H9 (cell line): ENCODE measurements around the gene KMT2D. TPM values are rescaled to one million over a fixed set of nuclear protein-coding genes. Genes with fewer than 3 reads are reported as not detected.
A peak's percentile ranks its signal among the peaks of the same experiment; 100 is the strongest.

Source experiments
- DNase-seq: peaks from one replicate; pipeline ENCODE4 v3.0.0-alpha.2; 2017
- H2AFZ ChIP-seq: one replicate; pipeline ENCODE4 v1.6.1; 2013; ENCODE audit warnings: mild to moderate bottlenecking, low read length, control low read depth, moderate library complexity
- H2AK5ac ChIP-seq: 2 replicates; pipeline ENCODE4 v1.6.1; 2013; ENCODE audit warnings: low read length, control low read depth, mixed read lengths; ENCODE audit not compliant: insufficient read length
- H2BK120ac ChIP-seq: one replicate; pipeline ENCODE4 v1.6.1; 2013; ENCODE audit warnings: low read depth, mild to moderate bottlenecking, low read length, control low read depth, inconsistent platforms; ENCODE audit not compliant: poor library complexity, severe bottlenecking
- H2BK12ac ChIP-seq: 2 replicates; pipeline ENCODE4 v1.6.1; 2013; ENCODE audit warnings: low read length, control low read depth, mixed read lengths, low read depth; ENCODE audit not compliant: insufficient read length
- H2BK15ac ChIP-seq: 2 replicates; pipeline ENCODE4 v1.6.1; 2013; ENCODE audit warnings: low read depth, low read length, control low read depth
- H2BK20ac ChIP-seq: one replicate; pipeline ENCODE4 v1.6.1; 2013; ENCODE audit warnings: low read depth, mild to moderate bottlenecking, low read length, control low read depth, inconsistent platforms; ENCODE audit not compliant: poor library complexity, severe bottlenecking
- H2BK5ac ChIP-seq: 2 replicates; pipeline ENCODE4 v1.6.1; 2013; ENCODE audit warnings: low read length, control low read depth, mixed read lengths; ENCODE audit not compliant: insufficient read length
- H3K14ac ChIP-seq: 2 replicates; pipeline ENCODE4 v1.6.1; 2013; ENCODE audit warnings: low read length, control low read depth; ENCODE audit not compliant: insufficient read depth
- H3K18ac ChIP-seq: 2 replicates; pipeline ENCODE4 v1.6.1; 2013; ENCODE audit warnings: low read depth, mild to moderate bottlenecking, mixed read lengths, low read length, control low read depth; ENCODE audit not compliant: insufficient read length
- H3K23ac ChIP-seq: 2 replicates; pipeline ENCODE4 v1.6.1; 2013; ENCODE audit warnings: low read length, control low read depth, mixed read lengths, low read depth; ENCODE audit not compliant: insufficient read length
- H3K23me2 ChIP-seq: 2 replicates; pipeline ENCODE4 v1.6.1; 2013; ENCODE audit warnings: low read depth, mild to moderate bottlenecking, mixed read lengths, low read length, control low read depth; ENCODE audit not compliant: insufficient read length, poor library complexity, severe bottlenecking
- H3K27ac ChIP-seq: 2 replicates; pipeline ENCODE4 v1.5.1; 2013; ENCODE audit warnings: low read length, control low read depth, mixed read lengths, low read depth; ENCODE audit not compliant: insufficient read length
- H3K27me3 ChIP-seq: 2 replicates; pipeline ENCODE4 v1.6.1; 2013; ENCODE audit warnings: low read length, control low read depth, inconsistent platforms; ENCODE audit not compliant: insufficient read depth
- H3K4ac ChIP-seq: 2 replicates; pipeline ENCODE4 v1.6.1; 2013; ENCODE audit warnings: low read depth, mild to moderate bottlenecking, control low read depth, inconsistent platforms, low read length, moderate library complexity
- H3K4me1 ChIP-seq: 2 replicates; pipeline ENCODE4 v1.6.1; 2013; ENCODE audit warnings: low read length, control low read depth, inconsistent platforms; ENCODE audit not compliant: insufficient read depth
- H3K4me2 ChIP-seq: 2 replicates; pipeline ENCODE4 v1.6.1; 2013; ENCODE audit warnings: low read length, control low read depth, mixed read lengths; ENCODE audit not compliant: insufficient read length, insufficient read depth
- H3K56ac ChIP-seq: 2 replicates; pipeline ENCODE4 v1.6.1; 2013; ENCODE audit warnings: low read depth, mild to moderate bottlenecking, mixed read lengths, low read length, control low read depth; ENCODE audit not compliant: insufficient read length
- H3K79me1 ChIP-seq: 2 replicates; pipeline ENCODE4 v1.6.1; 2013; ENCODE audit warnings: low read depth, mild to moderate bottlenecking, moderate library complexity, low read length, control low read depth, inconsistent platforms; ENCODE audit not compliant: insufficient read depth, poor library complexity, severe bottlenecking
- H3K79me2 ChIP-seq: 2 replicates; pipeline ENCODE4 v1.6.1; 2013; ENCODE audit warnings: low read length, control low read depth, inconsistent platforms; ENCODE audit not compliant: insufficient read depth
- H3K9ac ChIP-seq: 2 replicates; pipeline ENCODE4 v1.6.1; 2013; ENCODE audit warnings: low read length, control low read depth, mixed read lengths; ENCODE audit not compliant: insufficient read length; ENCODE audit errors: extremely low read depth
- H3K9me3 ChIP-seq: one replicate; pipeline ENCODE4 v1.6.1; 2013; ENCODE audit warnings: low read depth, low read length, inconsistent platforms; ENCODE audit not compliant: control insufficient read depth
- H3T11ph ChIP-seq: one replicate; pipeline ENCODE4 v1.6.1; 2013; ENCODE audit warnings: mild to moderate bottlenecking, low read length, control low read depth, inconsistent platforms
- H4K20me1 ChIP-seq: one replicate; pipeline ENCODE4 v1.6.1; 2013; ENCODE audit not compliant: control insufficient read depth, insufficient read length, insufficient read depth
- H4K5ac ChIP-seq: 2 replicates; pipeline ENCODE4 v1.6.1; 2013; ENCODE audit warnings: low read depth, mild to moderate bottlenecking, mixed read lengths, low read length, control low read depth; ENCODE audit not compliant: insufficient read length
- H4K8ac ChIP-seq: replicated peaks from 2 replicates; pipeline ENCODE4 v1.6.1; 2013; ENCODE audit warnings: low read length, control low read depth, mixed read lengths, low read depth; ENCODE audit not compliant: insufficient read length
- H4K91ac ChIP-seq: 2 replicates; pipeline ENCODE4 v1.6.1; 2013; ENCODE audit warnings: low read depth, mild to moderate bottlenecking, moderate library complexity, mixed read lengths, low read length, control low read depth; ENCODE audit not compliant: insufficient read length
- H3K27ac Mint-ChIP-seq, 3 experiments: 2 replicates in 2 of 3; 3 replicates in 1 of 3; pipeline ENCODE4 v1.8.0; 2020 to 2021; ENCODE audit warnings: mixed read lengths in 3 of 3, mild to moderate bottlenecking in 1 of 3, moderate library complexity in 1 of 3
- H3K27me3 Mint-ChIP-seq: 2 replicates; pipeline ENCODE4 v1.8.0; 2021; ENCODE audit warnings: low read depth, mild to moderate bottlenecking, moderate library complexity, mixed read lengths
- H3K36me3 Mint-ChIP-seq, 3 experiments: 2 replicates in 2 of 3; 3 replicates in 1 of 3; pipeline ENCODE4 v1.8.0; 2020 to 2021; ENCODE audit warnings: low read depth in 3 of 3, mixed read lengths in 3 of 3; ENCODE audit not compliant: insufficient read depth in 1 of 3
- H3K4me1 Mint-ChIP-seq, 2 experiments: 2 replicates each; pipeline ENCODE4 v1.8.0; 2020; ENCODE audit warnings: mixed read lengths in 2 of 2
- H3K4me3 Mint-ChIP-seq, 2 experiments: 2 replicates in 1 of 2; 3 replicates in 1 of 2; pipeline ENCODE4 v1.8.0; 2020 to 2021; ENCODE audit warnings: mild to moderate bottlenecking in 2 of 2, mixed read lengths in 2 of 2, moderate library complexity in 1 of 2
- H3K9me3 Mint-ChIP-seq, 2 experiments: 2 replicates in 1 of 2; 3 replicates in 1 of 2; pipeline ENCODE4 v1.8.0; 2020; ENCODE audit warnings: mild to moderate bottlenecking in 2 of 2, mixed read lengths in 2 of 2, moderate library complexity in 1 of 2
- CTCF ChIP-seq: fragments of 200-600 bp; sonication (generic); conservative IDR thresholded peaks from 3 replicates; pipeline ENCODE4 v1.8.0; 2021; ENCODE audit warnings: antibody characterized with exemption, mild to moderate bottlenecking
- WGBS: extraction: QIAGEN DNeasy Blood & Tissue Kit; methylation state at CpG from one replicate; pipeline ENCODE4 v1.1.7; 2013; ENCODE audit warnings: missing lambda C conversion rate, low lambda C conversion rate, mixed read lengths; ENCODE audit not compliant: insufficient read length; ENCODE audit errors: extremely low coverage; 5-methylcytosine and 5-hydroxymethylcytosine counted together
- total RNA-seq: library from RNA; stranded (reverse); gene quantifications from 2 replicates; pipeline ENCODE4 v1.2.1, GENCODE V29; 2021

KMT2D gene
- total RNA-seq, 1 experiment from 2014 or later = 93.7 TPM

- Histone ChIP-seq H3K27ac (no peak within 1 kb of the TSS), H3K9ac (peak within 1 kb of the TSS; percentile 26), H2AK5ac (no peak within 1 kb of the TSS), H2BK5ac (no peak within 1 kb of the TSS), H4K20me1 (no peaks in the 10 kb centered on the region), H3T11ph (no peak within 1 kb of the TSS), H2BK15ac (no peak within 1 kb of the TSS), H2BK12ac (no peak within 1 kb of the TSS), H2BK20ac (no peak within 1 kb of the TSS), H3K23ac (no peak within 1 kb of the TSS), H3K79me2 (no peaks in the 10 kb centered on the region), H3K4me2 (peak within 1 kb of the TSS; percentile 77), H3K79me1 (no peaks in the 10 kb centered on the region), H3K4me1 (no peaks in the 10 kb centered on the region), H3K27me3 (no peaks in the 10 kb centered on the region), H3K23me2 (peaks cover 4% of the 10 kb centered on the region), H2AFZ (no peak within 1 kb of the TSS), H3K9me3 (no peaks in the 10 kb centered on the region), H4K8ac (no peak within 1 kb of the TSS), H4K91ac (no peak within 1 kb of the TSS), H4K5ac (no peak within 1 kb of the TSS), H3K14ac (no peak within 1 kb of the TSS), H2BK120ac (no peak within 1 kb of the TSS), H3K18ac (no peak within 1 kb of the TSS), H3K4ac (no peak within 1 kb of the TSS), H3K56ac (no peak within 1 kb of the TSS)
- no peaks in the 10 kb centered on the region for H3K9me3 Mint-ChIP-seq
- H3K36me3 Mint-ChIP-seq = peaks cover 0 to 3% (median 2%) of the 10 kb centered on the region in 3 experiments; a peak in 3 of 7 replicates
- peak within 1 kb of the TSS in 2 of 3 experiments; percentile 66 to 69; a peak in 4 of 7 replicates for H3K27ac Mint-ChIP-seq
- H3K4me3 Mint-ChIP-seq = peak within 1 kb of the TSS; percentile 85 to 90
- H3K27me3 Mint-ChIP-seq = peaks cover 31% of the 10 kb centered on the region
- WGBS = 100% methylated on average over 2 of the region's 60 CpGs
- TF ChIP-seq CTCF = peak; percentile 18; the same call in 1 of the 3 replicates
- DNase-seq = peak; percentile 98
- H3K4me1 Mint-ChIP-seq = peaks cover 21 to 22% of the 10 kb centered on the region in 2 experiments
These were observed 9.1 kb upstream of the KMT2D start, which contains the start of gene RHEBL1 for GRCh38 chr12:49069507-49070346. Gene RHEBL1 (minus strand): TSS chr12:49069979. CDS start chr12:49069785, 194 bp downstream.
